GM12891 (cell line): ENCODE results near the gene CDIPT.

Experiments used
- DNase-seq: peaks from one replicate; pipeline ENCODE4 v3.0.0; 2011; ENCODE audit warnings: low spot score; ENCODE audit not compliant: insufficient read length
- FAIRE-seq: peaks from 2 replicates; lab custom pipeline; 2011; peaks lifted over from hg19 to GRCh38; lab: Jason Lieb, UNC
- PAX5 ChIP-seq: IDR thresholded peaks from 2 replicates; pipeline ENCODE4 v1.6.1; 2011; ENCODE audit warnings: low read length, moderate library complexity, mild to moderate bottlenecking; ENCODE audit not compliant: insufficient read depth, severe bottlenecking
- POLR2A ChIP-seq: IDR thresholded peaks from 2 replicates; pipeline ENCODE4 v1.6.1; 2011; ENCODE audit warnings: low read depth, low read length, control low read depth
- POLR2AphosphoS5 ChIP-seq: IDR thresholded peaks from 2 replicates; pipeline ENCODE4 v1.6.1; 2011; ENCODE audit warnings: low read depth, low read length, control low read depth
- POU2F2 ChIP-seq: IDR thresholded peaks from 2 replicates; pipeline ENCODE4 v1.6.1; 2011; ENCODE audit warnings: low read depth, mild to moderate bottlenecking, control low read depth, low read length, moderate library complexity
- SPI1 ChIP-seq: IDR thresholded peaks from 2 replicates; pipeline ENCODE4 v1.6.1; 2011; ENCODE audit warnings: low read depth, low read length, control low read depth
- TAF1 ChIP-seq: IDR thresholded peaks from 2 replicates; pipeline ENCODE4 v1.6.1; 2011; ENCODE audit warnings: low read depth, low read length, control low read depth

Gene CDIPT

GRCh38 chr16:29862383-29862883 is 593 bp downstream of the CDIPT start:
- FAIRE-seq (no peak), DNase-seq (no peak)
- TF ChIP-seq POLR2AphosphoS5: no peak
- no peak for TF ChIP-seq SPI1
- no peak for TF ChIP-seq TAF1
- no peak for TF ChIP-seq POU2F2
- no peak for TF ChIP-seq POLR2A
- TF ChIP-seq PAX5: no peak

GRCh38 chr16:29860218-29860617 is 2.8 kb downstream of the CDIPT start:
- TF ChIP-seq POU2F2 (no peak), POLR2AphosphoS5 (no peak), TAF1 (no peak), PAX5 (no peak), POLR2A (no peak), SPI1 (no peak)
- DNase-seq (no peak), FAIRE-seq (no peak)

- TF ChIP-seq POLR2A (no peak), POU2F2 (no peak), PAX5 (no peak), SPI1 (no peak), POLR2AphosphoS5 (no peak), TAF1 (no peak)
- no peak for DNase-seq
These were observed 4.1 kb downstream of the CDIPT start for GRCh38 chr16:29858974-29859373.

GRCh38 chr16:29858149-29858849 is 4.7 kb downstream of the CDIPT start:
- FAIRE-seq (no peak), DNase-seq (no peak)

More at GRCh38 chr16:29858974-29859373, 4.1 kb downstream of the CDIPT start:
- no peak for FAIRE-seq

GRCh38 chr16:29857133-29857760 is 5.8 kb downstream of the CDIPT start:
- FAIRE-seq (no peak), DNase-seq (no peak)
- TF ChIP-seq TAF1 (no peak), SPI1 (no peak), POLR2AphosphoS5 (no peak), PAX5 (no peak), POLR2A (no peak), POU2F2 (no peak)

More at GRCh38 chr16:29858149-29858849, 4.7 kb downstream of the CDIPT start:
- TF ChIP-seq PAX5 (no peak), TAF1 (no peak), SPI1 (no peak), POLR2A (no peak), POU2F2 (no peak), POLR2AphosphoS5 (no peak)

- TF ChIP-seq POLR2AphosphoS5: no peak
- no peak for TF ChIP-seq POU2F2
- TF ChIP-seq PAX5: no peak
- TF ChIP-seq TAF1: no peak
- TF ChIP-seq SPI1: no peak
- no peak for TF ChIP-seq POLR2A
- no peak for DNase-seq
- no peak for FAIRE-seq
These were observed 8.4 kb downstream of the CDIPT start for GRCh38 chr16:29854520-29855100.

GRCh38 chr16:29852654-29853053 is 10.4 kb downstream of the CDIPT start:
- FAIRE-seq: no peak
- no peak for TF ChIP-seq SPI1
- TF ChIP-seq POLR2A: no peak
- no peak for TF ChIP-seq TAF1
- no peak for TF ChIP-seq POLR2AphosphoS5
- TF ChIP-seq POU2F2: no peak
- no peak for TF ChIP-seq PAX5

GRCh38 chr16:29850998-29851397 is 12.0 kb downstream of the CDIPT start:
- FAIRE-seq (no peak), DNase-seq (no peak)
- TF ChIP-seq SPI1: no peak
- no peak for TF ChIP-seq TAF1
- no peak for TF ChIP-seq PAX5
- no peak for TF ChIP-seq POLR2A
- TF ChIP-seq POLR2AphosphoS5: no peak
- TF ChIP-seq POU2F2: no peak

More at GRCh38 chr16:29852654-29853053, 10.4 kb downstream of the CDIPT start:
- no peak for DNase-seq

- TF ChIP-seq POU2F2 (no peak), PAX5 (no peak), POLR2A (no peak), POLR2AphosphoS5 (no peak), TAF1 (no peak), SPI1 (no peak)
- FAIRE-seq: no peak
- no peak for DNase-seq
These were observed 13.5 kb downstream of the CDIPT start for GRCh38 chr16:29849505-29849904.
